ENCODE measurements around the gene TSPYL4.

- TF ChIP-seq CTCF (IDR thresholded peaks at IDR 0.05) = no peak
- no peak for TF ChIP-seq POLR2A (IDR thresholded peaks at IDR 0.05)
Measured at GRCh38 chr6:116286773-116287358, 33.0 kb upstream of the TSPYL4 start.

All from Peyer's patch (tissue), 4 donors.